D721Med (cell line): ENCODE results near the gene UBASH3B.
"Not testable (repeated sequence)": the region's sequence is repeated elsewhere in the genome, so short reads cannot be mapped to it uniquely, and the experiment has no call there.

Experiments used
- DNase-seq: peaks from one replicate; pipeline ENCODE4 v3.0.0; 2011; ENCODE audit warnings: low spot score; ENCODE audit not compliant: insufficient read length
- FAIRE-seq: peaks from 2 replicates; lab custom pipeline; 2011; peaks lifted over from hg19 to GRCh38; lab: Jason Lieb, UNC
- CTCF ChIP-seq: IDR thresholded peaks from 2 replicates; pipeline ENCODE4 v1.5.1; 2012; ENCODE audit warnings: mild to moderate bottlenecking, control low read depth; ENCODE audit not compliant: insufficient read depth; ENCODE audit errors: missing control alignments

The UBASH3B gene

GRCh38 chr11:122823564-122823963, 168.0 kb downstream of the UBASH3B start:
- no peak for TF ChIP-seq CTCF
- FAIRE-seq (no peak), DNase-seq (no peak)

- FAIRE-seq, DNase-seq: not testable (repeated sequence)
Observed at GRCh38 chr11:122829371-122829770, 173.8 kb downstream of the UBASH3B start.

GRCh38 chr11:122832297-122832696, 176.8 kb downstream of the UBASH3B start:
- not testable (repeated sequence) for FAIRE-seq

GRCh38 chr11:122832721-122833470, 177.4 kb downstream of the UBASH3B start:
- FAIRE-seq (no peak), DNase-seq (no peak)
- TF ChIP-seq CTCF, result no peak

More at GRCh38 chr11:122832297-122832696, 176.8 kb downstream of the UBASH3B start:
- not testable (repeated sequence) for DNase-seq

- no peak for DNase-seq
- no peak for TF ChIP-seq CTCF
- FAIRE-seq, result no peak
Observed at GRCh38 chr11:122833846-122834464, 178.4 kb downstream of the UBASH3B start.

GRCh38 chr11:122836916-122837315, 181.4 kb downstream of the UBASH3B start:
- no peak for TF ChIP-seq CTCF
- FAIRE-seq (no peak), DNase-seq (no peak)

- TF ChIP-seq CTCF, result no peak
- DNase-seq, result no peak
- FAIRE-seq, result no peak
Observed at GRCh38 chr11:122837528-122838346, 182.2 kb downstream of the UBASH3B start.
